ENCODE results near the gene RNF10.

RNF10 gene

GRCh38 chr12:120544691-120545090 lies 10.5 kb downstream of the RNF10 start:
- H3K4me3 ChIP-seq (ENCODE audit: low read depth, low read length), result no peak overlapping the region
- DNase-seq (ENCODE audit: low read depth), result no peak
- in situ Hi-C loops (cut with HindIII; ENCODE audit: low sequenced_read_pairs), result no loop called here
- no peak for TF ChIP-seq CTCF (IDR thresholded peaks at IDR 0.05; ENCODE audit: low read depth, low read length, missing control alignments)

- in situ Hi-C loops (cut with HindIII; ENCODE audit: low sequenced_read_pairs), result no loop called here
- TF ChIP-seq CTCF (IDR thresholded peaks at IDR 0.05; ENCODE audit: low read depth, low read length, missing control alignments), result no peak
- DNase-seq (ENCODE audit: low read depth), result no peak
- H3K4me3 ChIP-seq (ENCODE audit: low read depth, low read length), result no peak overlapping the region
Observed at GRCh38 chr12:120546050-120546386, 11.9 kb downstream of the RNF10 start.

- no peak for TF ChIP-seq CTCF (IDR thresholded peaks at IDR 0.05; ENCODE audit: low read depth, low read length, missing control alignments)
- H3K4me3 ChIP-seq (ENCODE audit: low read depth, low read length), result no peak overlapping the region
- in situ Hi-C loops (cut with HindIII; ENCODE audit: low sequenced_read_pairs), result no loop called here
- no peak for DNase-seq (ENCODE audit: low read depth)
Observed at GRCh38 chr12:120554678-120555077, 20.5 kb downstream of the RNF10 start.

GRCh38 chr12:120557589-120557988 lies 23.4 kb downstream of the RNF10 start:
- in situ Hi-C loops (cut with HindIII; ENCODE audit: low sequenced_read_pairs), result no loop called here
- no peak for TF ChIP-seq CTCF (IDR thresholded peaks at IDR 0.05; ENCODE audit: low read depth, low read length, missing control alignments)
- DNase-seq (ENCODE audit: low read depth), result no peak
- H3K4me3 ChIP-seq (ENCODE audit: low read depth, low read length), result no peak overlapping the region

- H3K4me3 ChIP-seq (ENCODE audit: low read depth, low read length), result no peak overlapping the region
- TF ChIP-seq CTCF (IDR thresholded peaks at IDR 0.05; ENCODE audit: low read depth, low read length, missing control alignments), result no peak
- no peak for DNase-seq (ENCODE audit: low read depth)
- in situ Hi-C loops (cut with HindIII; ENCODE audit: low sequenced_read_pairs), result no loop called here
Observed at GRCh38 chr12:120562906-120563305, 28.8 kb downstream of the RNF10 start.

GRCh38 chr12:120563495-120563894 lies 29.3 kb downstream of the RNF10 start:
- in situ Hi-C loops (cut with HindIII; ENCODE audit: low sequenced_read_pairs), result no loop called here

More at GRCh38 chr12:120563495-120563894, 29.3 kb downstream of the RNF10 start:
- no peak for TF ChIP-seq CTCF (IDR thresholded peaks at IDR 0.05; ENCODE audit: low read depth, low read length, missing control alignments)
- no peak overlapping the region for H3K4me3 ChIP-seq (ENCODE audit: low read depth, low read length)
- no peak for DNase-seq (ENCODE audit: low read depth)

Data from astrocyte of the cerebellum (primary cell).